Neutrophil (primary cell): ENCODE measurements around the gene GNE.

ENCODE experiments used
- H3K27ac ChIP-seq: fragments of 200-600 bp; sonication (generic); 2 replicates; pipeline ENCODE4 v1.5.1; 2016; ENCODE audit warnings: mild to moderate bottlenecking, moderate library complexity
- H3K27me3 ChIP-seq: fragments of 200-600 bp; sonication (generic); 2 replicates; pipeline ENCODE4 v1.6.0; 2016; ENCODE audit warnings: mild to moderate bottlenecking
- H3K36me3 ChIP-seq: fragments of 200-600 bp; sonication (generic); 2 replicates; pipeline ENCODE4 v1.5.1; 2017
- H3K4me1 ChIP-seq, 2 experiments: fragments of 200-600 bp in 1 of 2; sonication (generic) in 1 of 2; 1 replicate in 1 of 2; 2 replicates in 1 of 2; pipeline versions ENCODE4 v1.5.1 to v1.6.1; 2013 to 2016; ENCODE audit warnings: low read depth in 1 of 2, low read length in 1 of 2, mild to moderate bottlenecking in 1 of 2, moderate library complexity in 1 of 2; ENCODE audit not compliant: control insufficient read depth in 1 of 2, insufficient read depth in 1 of 2
- H3K4me3 ChIP-seq, 2 experiments: fragments of 200-600 bp in 1 of 2; sonication (generic) in 1 of 2; 1 replicate in 1 of 2; 2 replicates in 1 of 2; pipeline ENCODE4 v1.5.1; 2013 to 2016; ENCODE audit warnings: low read depth in 1 of 2, low read length in 1 of 2, mild to moderate bottlenecking in 1 of 2, moderate library complexity in 1 of 2
- H3K9me3 ChIP-seq: fragments of 200-600 bp; sonication (generic); 2 replicates; pipeline ENCODE4 v1.5.1; 2016
- CTCF ChIP-seq: fragments of 200-600 bp; sonication (generic); IDR thresholded peaks from 2 replicates; pipeline ENCODE4 v1.5.1; 2016; ENCODE audit warnings: antibody characterized with exemption

GNE gene

GRCh38 chr9:36213387-36213786 lies 44.9 kb downstream of the GNE start:
- H3K27ac ChIP-seq, result no peak overlapping the region
- H3K27me3 ChIP-seq, result no peaks in the 10 kb centered on the region
- H3K4me3 ChIP-seq, result no peak overlapping the region
- H3K36me3 ChIP-seq, result peaks cover 94% of the 10 kb centered on the region
- TF ChIP-seq CTCF, result no peak
- no peaks in the 10 kb centered on the region for H3K9me3 ChIP-seq
- H3K4me1 ChIP-seq, result no peaks in the 10 kb centered on the region

- TF ChIP-seq CTCF, result no peak
- no peak overlapping the region for H3K4me3 ChIP-seq
Measured at GRCh38 chr9:36211510-36211909, 46.7 kb downstream of the GNE start.

GRCh38 chr9:36210722-36211121 lies 47.5 kb downstream of the GNE start:
- TF ChIP-seq CTCF, result no peak
- Histone ChIP-seq H3K27me3 (no peaks in the 10 kb centered on the region), H3K4me1 (no peaks in the 10 kb centered on the region), H3K9me3 (no peaks in the 10 kb centered on the region), H3K4me3 (no peak overlapping the region), H3K27ac (no peak overlapping the region), H3K36me3 (peaks cover 98% of the 10 kb centered on the region)

More at GRCh38 chr9:36211510-36211909, 46.7 kb downstream of the GNE start:
- no peaks in the 10 kb centered on the region for H3K4me1 ChIP-seq
- H3K9me3 ChIP-seq, result no peaks in the 10 kb centered on the region
- peaks cover 94% of the 10 kb centered on the region for H3K36me3 ChIP-seq
- no peaks in the 10 kb centered on the region for H3K27me3 ChIP-seq
- H3K27ac ChIP-seq, result peak overlapping the region; percentile 14

GRCh38 chr9:36208521-36209253 lies 49.6 kb downstream of the GNE start:
- H3K27ac ChIP-seq, result no peak overlapping the region
- no peak for TF ChIP-seq CTCF
- H3K4me1 ChIP-seq, result no peaks in the 10 kb centered on the region
- no peak overlapping the region for H3K4me3 ChIP-seq
- H3K36me3 ChIP-seq, result peaks cover 98% of the 10 kb centered on the region
- no peaks in the 10 kb centered on the region for H3K9me3 ChIP-seq
- no peaks in the 10 kb centered on the region for H3K27me3 ChIP-seq

GRCh38 chr9:36207546-36208012 lies 50.7 kb downstream of the GNE start:
- Histone ChIP-seq H3K27me3 (no peaks in the 10 kb centered on the region), H3K36me3 (peaks cover 98% of the 10 kb centered on the region), H3K27ac (peak overlapping the region; percentile 12), H3K4me1 (no peaks in the 10 kb centered on the region), H3K4me3 (no peak overlapping the region), H3K9me3 (no peaks in the 10 kb centered on the region)
- no peak for TF ChIP-seq CTCF
